Glutamatergic neuron (in vitro differentiated cells): Measurements from ENCODE around the gene CAMSAP2. TPM values are rescaled to one million over a fixed set of nuclear protein-coding genes. Genes with fewer than 3 reads are reported as not detected.
A peak's percentile ranks its signal among the peaks of the same experiment; 100 is the strongest.
"Not testable (repeated sequence)": the region's sequence is repeated elsewhere in the genome, so short reads cannot be mapped to it uniquely, and the experiment has no call there.

Experiments
- DNase-seq: peaks from one replicate; pipeline ENCODE4 v3.0.0; 2022
- H3K27ac Mint-ChIP-seq: one replicate; pipeline ENCODE4 v1.8.0; 2020; ENCODE audit warnings: mild to moderate bottlenecking, mixed read lengths, inconsistent platforms; ENCODE audit not compliant: unreplicated experiment
- H3K27me3 Mint-ChIP-seq: one replicate; pipeline ENCODE4 v1.8.0; 2020; ENCODE audit warnings: mild to moderate bottlenecking, moderate library complexity, mixed read lengths, inconsistent platforms; ENCODE audit not compliant: unreplicated experiment
- H3K36me3 Mint-ChIP-seq: one replicate; pipeline ENCODE4 v1.8.0; 2020; ENCODE audit warnings: mild to moderate bottlenecking, mixed read lengths, inconsistent platforms; ENCODE audit not compliant: unreplicated experiment
- H3K4me1 Mint-ChIP-seq: one replicate; pipeline ENCODE4 v1.8.0; 2020; ENCODE audit warnings: mild to moderate bottlenecking, low read depth, mixed read lengths, inconsistent platforms; ENCODE audit not compliant: unreplicated experiment
- H3K4me3 Mint-ChIP-seq: one replicate; pipeline ENCODE4 v1.8.0; 2020; ENCODE audit warnings: mild to moderate bottlenecking, mixed read lengths, inconsistent platforms; ENCODE audit not compliant: unreplicated experiment
- H3K9me3 Mint-ChIP-seq: one replicate; pipeline ENCODE4 v1.8.0; 2020; ENCODE audit warnings: mild to moderate bottlenecking, moderate library complexity, mixed read lengths, inconsistent platforms; ENCODE audit not compliant: unreplicated experiment
- total RNA-seq: library from RNA; stranded (reverse); fragmentation: NEBNext Ultra II Directional; extraction: Animal tissue kit (Norgen Biotek cat#: 25700); gene quantifications from one replicate; pipeline ENCODE4 v1.2.1, GENCODE V29; 2021; ENCODE audit not compliant: unreplicated experiment
- TF ChIP-seq, protein P1 (sequence below): fragments of 200-600 bp; sonication (generic); IDR thresholded peaks from one replicate; pipeline ENCODE4 v1.5.0; 2021; ENCODE audit not compliant: partially characterized antibody, unreplicated experiment

The CAMSAP2 gene
- total RNA-seq, 1 donor from 2014 or later = 51.1 TPM

DNA sequence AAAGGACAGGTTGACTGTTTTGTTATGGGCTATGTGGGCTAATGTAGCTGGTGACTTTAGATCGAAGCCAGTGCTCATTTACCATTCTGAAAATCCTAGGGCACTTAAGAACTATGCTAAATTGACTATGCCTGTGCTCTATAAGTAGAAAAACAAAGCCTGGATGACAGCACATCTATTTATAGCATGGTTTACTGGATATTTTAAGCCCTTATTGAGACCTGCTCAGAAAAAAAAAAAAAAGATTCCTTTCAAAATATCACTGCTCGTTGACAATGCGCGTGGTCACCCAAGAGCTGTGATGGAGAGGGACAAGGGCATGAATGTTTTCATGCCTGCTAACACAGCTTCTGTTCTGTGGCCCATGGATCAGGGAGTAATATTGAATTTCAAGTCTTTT lies 48.1 kb downstream of the CAMSAP2 start:
- Mint-ChIP-seq H3K4me3 (no peak overlapping the region), H3K36me3 (peaks cover 4% of the 10 kb centered on the region), H3K27ac (no peak overlapping the region), H3K9me3 (peaks cover 5% of the 10 kb centered on the region), H3K27me3 (no peaks in the 10 kb centered on the region), H3K4me1 (no peaks in the 10 kb centered on the region)
- TF ChIP-seq, protein P1, sequence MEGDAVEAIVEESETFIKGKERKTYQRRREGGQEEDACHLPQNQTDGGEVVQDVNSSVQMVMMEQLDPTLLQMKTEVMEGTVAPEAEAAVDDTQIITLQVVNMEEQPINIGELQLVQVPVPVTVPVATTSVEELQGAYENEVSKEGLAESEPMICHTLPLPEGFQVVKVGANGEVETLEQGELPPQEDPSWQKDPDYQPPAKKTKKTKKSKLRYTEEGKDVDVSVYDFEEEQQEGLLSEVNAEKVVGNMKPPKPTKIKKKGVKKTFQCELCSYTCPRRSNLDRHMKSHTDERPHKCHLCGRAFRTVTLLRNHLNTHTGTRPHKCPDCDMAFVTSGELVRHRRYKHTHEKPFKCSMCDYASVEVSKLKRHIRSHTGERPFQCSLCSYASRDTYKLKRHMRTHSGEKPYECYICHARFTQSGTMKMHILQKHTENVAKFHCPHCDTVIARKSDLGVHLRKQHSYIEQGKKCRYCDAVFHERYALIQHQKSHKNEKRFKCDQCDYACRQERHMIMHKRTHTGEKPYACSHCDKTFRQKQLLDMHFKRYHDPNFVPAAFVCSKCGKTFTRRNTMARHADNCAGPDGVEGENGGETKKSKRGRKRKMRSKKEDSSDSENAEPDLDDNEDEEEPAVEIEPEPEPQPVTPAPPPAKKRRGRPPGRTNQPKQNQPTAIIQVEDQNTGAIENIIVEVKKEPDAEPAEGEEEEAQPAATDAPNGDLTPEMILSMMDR = no peak
- DNase-seq = no peak

- peaks cover 4% of the 10 kb centered on the region for H3K36me3 Mint-ChIP-seq
- TF ChIP-seq, protein P1 = no peak
- no peaks in the 10 kb centered on the region for H3K27me3 Mint-ChIP-seq
- H3K27ac Mint-ChIP-seq = no peak overlapping the region
- no peak for DNase-seq
- no peak overlapping the region for H3K4me3 Mint-ChIP-seq
- peaks cover 5% of the 10 kb centered on the region for H3K9me3 Mint-ChIP-seq
- H3K4me1 Mint-ChIP-seq = no peaks in the 10 kb centered on the region
Observed at GRCh38 chr1:200787896-200788387, 49.2 kb downstream of the CAMSAP2 start.

GRCh38 chr1:200791012-200791411 lies 52.3 kb downstream of the CAMSAP2 start:
- not testable (repeated sequence) for H3K36me3 Mint-ChIP-seq, H3K27me3 Mint-ChIP-seq, H3K4me1 Mint-ChIP-seq, H3K9me3 Mint-ChIP-seq, DNase-seq, H3K4me3 Mint-ChIP-seq
- peak overlapping the region; percentile 30 for H3K27ac Mint-ChIP-seq

DNA sequence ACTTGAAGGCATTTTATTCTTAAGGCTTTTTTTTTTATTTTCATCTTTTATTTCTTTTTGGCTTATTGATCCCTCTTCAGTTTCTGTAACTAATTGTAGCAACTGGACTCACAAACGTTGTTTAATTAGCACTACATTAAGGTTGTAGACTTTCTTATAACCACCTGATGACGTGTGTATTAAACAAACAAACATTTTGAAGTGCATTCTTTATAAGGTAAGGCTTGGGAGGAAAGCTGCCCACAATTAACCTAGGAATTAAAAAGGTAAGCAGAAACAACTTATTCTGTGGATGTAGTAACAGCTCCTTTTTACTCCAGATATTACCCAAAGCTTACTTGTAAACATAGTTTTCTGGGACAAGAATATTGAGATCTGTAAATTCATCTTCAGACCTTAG lies 55.0 kb downstream of the CAMSAP2 start:
- no peaks in the 10 kb centered on the region for H3K36me3 Mint-ChIP-seq
- TF ChIP-seq, protein P1 = no peak
- H3K27ac Mint-ChIP-seq = no peak overlapping the region

GRCh38 chr1:200794506-200795065 lies 55.9 kb downstream of the CAMSAP2 start:
- DNase-seq = no peak
- no peaks in the 10 kb centered on the region for H3K4me1 Mint-ChIP-seq
- no peak overlapping the region for H3K4me3 Mint-ChIP-seq
- TF ChIP-seq, protein P1 = no peak
- no peaks in the 10 kb centered on the region for H3K9me3 Mint-ChIP-seq
- H3K27me3 Mint-ChIP-seq = peaks cover 2% of the 10 kb centered on the region
- no peak overlapping the region for H3K27ac Mint-ChIP-seq
- no peaks in the 10 kb centered on the region for H3K36me3 Mint-ChIP-seq

More for the DNA sequence above, 55.0 kb downstream of the CAMSAP2 start:
- Mint-ChIP-seq H3K4me1 (no peaks in the 10 kb centered on the region), H3K27me3 (no peaks in the 10 kb centered on the region), H3K9me3 (no peaks in the 10 kb centered on the region), H3K4me3 (no peak overlapping the region)
- no peak for DNase-seq
